Left ventricle myocardium inferior (tissue), 1 donor: ENCODE measurements around the gene INO80C. TPM values are rescaled to one million over a fixed set of nuclear protein-coding genes. Genes with fewer than 3 reads are reported as not detected.

ENCODE experiments used
- DNase-seq: peaks from one replicate; pipeline ENCODE4 v3.0.0-alpha.2; 2020
- H3K27ac ChIP-seq: fragments of 200-600 bp; replicated peaks from 2 replicates; pipeline ENCODE4 v1.8.0; 2021
- H3K27me3 ChIP-seq: fragments of 200-600 bp; 2 replicates; pipeline ENCODE4 v1.8.0; 2021; ENCODE audit warnings: low read depth
- H3K36me3 ChIP-seq: fragments of 200-600 bp; 2 replicates; pipeline ENCODE4 v1.8.0; 2021
- H3K4me1 ChIP-seq: fragments of 200-600 bp; 2 replicates; pipeline ENCODE4 v1.8.0; 2021
- H3K4me3 ChIP-seq: fragments of 200-600 bp; 2 replicates; pipeline ENCODE4 v1.8.0; 2021; ENCODE audit warnings: mild to moderate bottlenecking, moderate library complexity
- H3K9me3 ChIP-seq: fragments of 200-600 bp; replicated peaks from 2 replicates; pipeline ENCODE4 v1.8.0; 2021
- CTCF ChIP-seq: fragments of 200-600 bp; IDR thresholded peaks from 2 replicates; pipeline ENCODE4 v1.8.0; 2021; ENCODE audit warnings: antibody characterized with exemption, mild to moderate bottlenecking, borderline replicate concordance
- intact Hi-C: fragments of 100-400 bp; cut with micrococcal nuclease; formaldehyde crosslinking; loops from one replicate; pipeline ENCODE4 v1.11.0; 2022
- total RNA-seq: library from RNA; stranded (reverse); fragmentation: NEBNext Ultra II Directional; extraction: Animal tissue kit (Norgen Biotek cat#: 25700); gene quantifications from one replicate; pipeline ENCODE4 v1.2.1, GENCODE V29; 2021
- donor health status: DM: no; HTN: yes; CAD: no; lungs with severe emphysema.

INO80C gene
- total RNA-seq, 1 donor from 2014 or later, result 20.3 TPM

- Histone ChIP-seq H3K9me3 (peaks cover 14% of the 10 kb centered on the region), H3K27me3 (no peaks in the 10 kb centered on the region), H3K36me3 (no peaks in the 10 kb centered on the region), H3K27ac (no peak overlapping the region), H3K4me3 (no peak overlapping the region), H3K4me1 (peaks cover 31% of the 10 kb centered on the region)
- intact Hi-C loops, result no loop called here
- TF ChIP-seq CTCF, result no peak
- DNase-seq, result no peak
Measured at GRCh38 chr18:35528749-35529274, 31.1 kb upstream of the INO80C start.

- Histone ChIP-seq H3K27me3 (no peaks in the 10 kb centered on the region), H3K4me3 (peak overlapping the region; percentile 40), H3K36me3 (no peaks in the 10 kb centered on the region), H3K9me3 (peaks cover 14% of the 10 kb centered on the region), H3K27ac (peak overlapping the region; percentile 73), H3K4me1 (peaks cover 50% of the 10 kb centered on the region)
- TF ChIP-seq CTCF, result no peak
- intact Hi-C loops, result no loop called here
- no peak for DNase-seq
Measured at GRCh38 chr18:35526495-35527059, 28.8 kb upstream of the INO80C start.

DNA sequence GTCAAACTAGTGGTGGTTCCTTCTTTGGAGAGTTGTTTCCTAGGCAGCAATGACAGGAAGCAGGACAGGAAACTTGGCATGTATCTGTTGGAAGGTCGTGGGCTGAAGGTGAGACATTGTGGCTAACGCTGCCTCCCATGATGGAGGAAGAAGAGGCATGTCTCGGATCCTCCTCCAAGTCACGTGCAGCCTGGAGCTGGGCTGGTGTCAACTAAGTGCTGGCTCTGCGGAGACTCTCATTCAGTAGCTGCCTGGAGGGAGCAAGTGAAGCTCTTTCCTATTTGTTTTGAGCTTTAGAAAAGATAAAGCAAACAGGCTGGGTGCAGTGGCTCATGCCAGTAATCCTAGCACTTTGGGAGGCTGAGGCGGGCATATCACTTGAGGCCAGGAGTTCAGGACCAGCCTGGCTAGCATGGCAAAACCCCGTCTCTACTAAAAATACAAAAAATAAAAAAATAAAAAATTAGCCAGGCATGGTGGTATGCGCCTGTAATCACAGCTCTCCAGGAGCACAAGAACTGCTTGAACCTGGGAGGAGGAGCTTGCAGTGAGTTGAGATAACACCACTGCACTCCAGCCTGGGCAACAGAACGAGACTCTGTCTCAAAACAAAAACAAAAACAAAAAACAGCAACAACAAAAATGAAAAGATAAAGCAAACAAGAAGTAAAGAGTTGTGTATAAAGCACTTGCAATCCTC, 28.2 kb upstream of the INO80C start:
- no peak for DNase-seq
- intact Hi-C loops, result no loop called here
- Histone ChIP-seq H3K27ac (peak overlapping the region; percentile 73), H3K27me3 (no peaks in the 10 kb centered on the region), H3K36me3 (no peaks in the 10 kb centered on the region), H3K4me1 (peaks cover 50% of the 10 kb centered on the region), H3K9me3 (peaks cover 8% of the 10 kb centered on the region), H3K4me3 (peak overlapping the region; percentile 40)
- no peak for TF ChIP-seq CTCF

DNA sequence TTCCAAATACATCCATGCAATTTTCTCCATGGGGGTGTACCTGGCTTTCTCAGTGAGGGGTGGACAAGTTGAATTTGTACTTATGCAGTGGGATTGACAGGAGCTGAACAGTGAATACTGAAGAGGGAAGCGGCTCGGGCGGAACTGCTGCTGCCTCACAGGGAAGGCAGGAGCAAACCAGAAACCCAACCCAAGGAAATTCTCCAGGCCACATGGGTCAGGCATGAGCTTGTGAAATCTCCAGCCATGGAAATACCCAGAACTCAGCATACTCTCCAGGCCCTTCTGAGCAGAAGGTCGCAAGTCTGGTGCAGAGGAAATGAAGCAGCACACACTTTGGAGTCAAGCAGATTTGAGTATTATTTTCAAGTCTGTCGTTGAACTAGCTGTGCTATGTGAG, 26.5 kb upstream of the INO80C start:
- H3K4me1 ChIP-seq, result peaks cover 50% of the 10 kb centered on the region
- intact Hi-C loops, result no loop called here
- DNase-seq, result no peak

More for the DNA sequence above, 26.5 kb upstream of the INO80C start:
- H3K27ac ChIP-seq, result peak overlapping the region; percentile 73
- TF ChIP-seq CTCF, result no peak
- H3K9me3 ChIP-seq, result no peaks in the 10 kb centered on the region
- no peaks in the 10 kb centered on the region for H3K27me3 ChIP-seq
- H3K36me3 ChIP-seq, result no peaks in the 10 kb centered on the region
- no peak overlapping the region for H3K4me3 ChIP-seq
